K562 (cell line): ENCODE results near the gene ACSL5. TPM values are rescaled to one million over a fixed set of nuclear protein-coding genes. Genes with fewer than 3 reads are reported as not detected.

Experiments
- ATAC-seq: fragments of 200-7000 bp; cut with Tn5 transposase; 3 replicates; pipeline ENCODE4 v1.9.1; 2020; ENCODE audit warnings: moderate library complexity
- BruUV-seq: library from RNA; stranded (reverse); fragments of 400-500 nt; replicated peaks from 2 replicates; lab custom pipeline; 2021; lab: Mats Ljungman, UMichigan
- CTCF ChIA-PET: fragments of 300-600 bp; formaldehyde crosslinking; extraction: SDS; loops from one replicate; lab custom pipeline; 2021; ENCODE audit warnings: low intra/inter-chr PET ratio; lab: Yijun Ruan, JAX
- POLR2A ChIA-PET: fragments of 300-600, 350-650 bp; sonication (Branson Sonifier 250); formaldehyde crosslinking; extraction: SDS; loops from one replicate; lab custom pipeline; 2021; ENCODE audit warnings: antibody characterized with exemption, inconsistent platforms; lab: Yijun Ruan, JAX
- DNase-seq, 4 experiments: peaks; one replicate each; pipeline versions ENCODE4 v3.0.0 to v3.0.0-alpha.2; 2011 to 2018; ENCODE audit warnings: low spot score in 3 of 4, mixed read lengths in 3 of 4; ENCODE audit errors: extremely low read depth in 1 of 4
- FAIRE-seq: peaks from 2 replicates; lab custom pipeline; 2011; peaks lifted over from hg19 to GRCh38; lab: Jason Lieb, UNC
- H2AFZ ChIP-seq: 2 replicates; pipeline ENCODE4 v1.6.0; 2011; ENCODE audit warnings: low read depth, low read length, control low read depth, inconsistent platforms
- H3K27ac ChIP-seq: fragments of 200-600 bp; 3 replicates; pipeline ENCODE4 v1.8.0; 2011; ENCODE audit warnings: low read depth, mild to moderate bottlenecking, control low read depth, inconsistent platforms, low read length, moderate library complexity, mixed read lengths; ENCODE audit errors: extremely low read depth
- H3K27me3 ChIP-seq, 2 experiments: fragments of 300-600 bp in 1 of 2; 2 replicates in 1 of 2; 3 replicates in 1 of 2; pipeline versions ENCODE4 v1.6.0 to v1.8.0; 2011; ENCODE audit warnings: inconsistent platforms in 2 of 2, low read length in 2 of 2, mild to moderate bottlenecking in 1 of 2, mixed read lengths in 1 of 2, moderate library complexity in 1 of 2; ENCODE audit not compliant: control insufficient read depth in 2 of 2, insufficient read depth in 2 of 2
- H3K36me3 ChIP-seq: fragments of 300-600 bp; 3 replicates; pipeline ENCODE4 v1.8.0; 2011; ENCODE audit warnings: mild to moderate bottlenecking, low read length, inconsistent platforms; ENCODE audit not compliant: control insufficient read depth, insufficient read depth
- H3K4me1 ChIP-seq, 2 experiments: fragments of 200-600 bp in 1 of 2; replicated peaks in 1 of 2; 2 replicates in 1 of 2; 3 replicates in 1 of 2; pipeline versions ENCODE4 v1.5.1 to v1.8.0; 2011; ENCODE audit warnings: inconsistent platforms in 2 of 2, low read length in 2 of 2, mild to moderate bottlenecking in 1 of 2, mixed read lengths in 1 of 2, moderate library complexity in 1 of 2; ENCODE audit not compliant: control insufficient read depth in 2 of 2, insufficient read depth in 2 of 2
- H3K4me2 ChIP-seq: 2 replicates; pipeline ENCODE4 v1.6.1; 2011; ENCODE audit warnings: low read length, control low read depth, inconsistent platforms, mixed read lengths; ENCODE audit not compliant: insufficient read depth
- H3K4me3 ChIP-seq: fragments of 200-600 bp; sonication (generic), shearing (Covaris generic); 2 replicates; pipeline ENCODE4 v1.5.1; 2016; ENCODE audit warnings: control low read depth, inconsistent platforms
- H3K79me2 ChIP-seq: fragments of 200-600 bp; 3 replicates; pipeline ENCODE4 v1.8.0; 2011; ENCODE audit warnings: low read length, inconsistent platforms; ENCODE audit not compliant: control insufficient read depth, insufficient read depth
- H3K9ac ChIP-seq, 2 experiments: 2 replicates each; pipeline versions ENCODE4 v1.6.0 to v1.6.1; 2011; ENCODE audit warnings: low read depth in 2 of 2, low read length in 2 of 2, control low read depth in 1 of 2, inconsistent platforms in 1 of 2, mild to moderate bottlenecking in 1 of 2, mixed read lengths in 1 of 2; ENCODE audit not compliant: insufficient read depth in 1 of 2
- H3K9me1 ChIP-seq: one replicate; pipeline ENCODE4 v1.6.0; 2011; ENCODE audit warnings: inconsistent platforms, mild to moderate bottlenecking, low read length, moderate library complexity; ENCODE audit not compliant: control insufficient read depth, insufficient read depth
- H3K9me3 ChIP-seq: replicated peaks from 2 replicates; pipeline ENCODE4 v1.5.1; 2011; ENCODE audit warnings: low read depth, low read length, inconsistent platforms; ENCODE audit not compliant: control insufficient read depth, insufficient read depth
- H4K20me1 ChIP-seq: replicated peaks from 2 replicates; pipeline ENCODE4 v1.6.1; 2011; ENCODE audit warnings: low read length, inconsistent platforms, mixed read lengths; ENCODE audit not compliant: control insufficient read depth, insufficient read depth
- BRCA1 ChIP-seq, 2 experiments: fragments of 450-650 bp in 1 of 2; sonication (generic) in 1 of 2; formaldehyde crosslinking in 1 of 2; IDR thresholded peaks; 2 replicates each; pipeline versions ENCODE4 v1.5.0 to v1.6.1; 2017 to 2020; ENCODE audit warnings: mild to moderate bottlenecking in 1 of 2, missing genetic modification reagents in 1 of 2
- CHD2 ChIP-seq: IDR thresholded peaks from 2 replicates; pipeline ENCODE4 v1.6.1; 2011; ENCODE audit warnings: low read depth, low read length
- FOXA1 ChIP-seq: fragments of 450-650 bp; IDR thresholded peaks from 2 replicates; pipeline ENCODE4 v1.6.1; 2016; ENCODE audit warnings: mild to moderate bottlenecking, borderline replicate concordance
- FOXP1 ChIP-seq: sonication (generic); formaldehyde crosslinking; IDR thresholded peaks from 2 replicates; pipeline ENCODE4 v1.8.0; 2022; ENCODE audit warnings: mild to moderate bottlenecking, missing genetic modification reagents
- HIVEP1 ChIP-seq: fragments of 250-450 bp; sonication (Bioruptor Pico); IDR thresholded peaks from 2 replicates; pipeline ENCODE4 v1.4.0; 2020; ENCODE audit warnings: mild to moderate bottlenecking
- MYNN ChIP-seq, 2 experiments: sonication (generic); formaldehyde crosslinking in 1 of 2; IDR thresholded peaks; 2 replicates each; pipeline versions ENCODE4 v1.5.0 to v1.6.1; 2016 to 2020; ENCODE audit warnings: antibody characterized with exemption in 1 of 2, missing genetic modification reagents in 1 of 2
- NFIX ChIP-seq: fragments of 250-450 bp; sonication (Bioruptor Pico); IDR thresholded peaks from 2 replicates; pipeline ENCODE4 v1.4.0; 2020; ENCODE audit warnings: low read depth, mild to moderate bottlenecking, moderate library complexity
- SMARCB1 ChIP-seq: IDR thresholded peaks from 2 replicates; pipeline ENCODE4 v1.6.1; 2011; ENCODE audit warnings: improper control_type of control experiment, low read depth; ENCODE audit not compliant: insufficient read length
- XRCC5 ChIP-seq: fragments of 200-400 bp; formaldehyde crosslinking; IDR thresholded peaks from 2 replicates; pipeline ENCODE4 v1.6.1; 2017; ENCODE audit warnings: low read depth, mild to moderate bottlenecking, low read length
- ZNF431 ChIP-seq: sonication (generic); formaldehyde crosslinking; IDR thresholded peaks from 2 replicates; pipeline ENCODE4 v1.8.0; 2022; ENCODE audit warnings: mild to moderate bottlenecking, missing genetic modification reagents
- ZZZ3 ChIP-seq: fragments of 450-650 bp; IDR thresholded peaks from 2 replicates; pipeline ENCODE4 v1.6.1; 2016; ENCODE audit warnings: antibody characterized with exemption, mild to moderate bottlenecking, moderate library complexity
- WGBS: fragments of 100-300 bp; shearing (Covaris generic); methylation state at CpG from one replicate; pipeline ENCODE4 v1.1.6; 2016; ENCODE audit warnings: low coverage, mixed read lengths; ENCODE audit not compliant: insufficient coverage; ENCODE audit errors: missing lambda C conversion rate; 5-methylcytosine and 5-hydroxymethylcytosine counted together
- in situ Hi-C: fragments of 300-500 bp; cut with MboI; formaldehyde crosslinking; loops from 4 replicates; pipeline ENCODE4 v1.15.0; 2018; ENCODE audit warnings: inconsistent platforms, mixed read lengths
- intact Hi-C: fragments of 100-400 bp; cut with micrococcal nuclease; formaldehyde crosslinking; loops from 2 replicates; pipeline ENCODE4 v1.14.2; 2022
- polyA plus RNA-seq, 8 experiments: library from polyadenylated mRNA; depleted of rRNA in 4 of 8; stranded (reverse) in 5 of 8; unstranded in 3 of 8; fragments of >200 nt; fragmentation: Nextera tagmentation in 2 of 8; fragmentation: Illumina TruSeq in 1 of 8; extraction: Ambion mirVana in 2 of 8; extraction: Trizol in 1 of 8; gene quantifications; 2 replicates each; pipeline versions ENCODE4 v1.2.1 to v1.2.3, GENCODE V29; 2011 to 2014; ENCODE audit warnings: inconsistent platforms in 1 of 8, missing spikeins in 1 of 8
- total RNA-seq, 7 experiments: library from RNA; depleted of rRNA in 6 of 7; stranded (reverse); fragments of >200 nt in 6 of 7; fragmentation: Illumina TruSeq in 2 of 7; extraction: Trizol in 2 of 7; gene quantifications; 2 replicates each; pipeline versions ENCODE4 v1.2.1 to v1.2.3, GENCODE V29; 2011 to 2021; ENCODE audit warnings: low replicate concordance in 1 of 7
- TF ChIP-seq, protein P1 (sequence below): fragments of 250-450 bp; sonication (Bioruptor Pico); IDR thresholded peaks from 2 replicates; pipeline ENCODE4 v1.4.0; 2020; ENCODE audit warnings: mild to moderate bottlenecking
- TF ChIP-seq, protein P2 (sequence below): fragments of 250-450 bp; sonication (Bioruptor Pico); IDR thresholded peaks from 2 replicates; pipeline ENCODE4 v1.8.0; 2021; ENCODE audit warnings: mild to moderate bottlenecking, moderate library complexity
- TF ChIP-seq, protein P3 (sequence below): sonication (generic); formaldehyde crosslinking; IDR thresholded peaks from 2 replicates; pipeline ENCODE4 v1.8.0; 2022; ENCODE audit warnings: mild to moderate bottlenecking, low read depth, missing genetic modification reagents

ACSL5 gene
- total and polyA plus RNA-seq, 9 of the 15 experiments (the other 6 are each of a cell fraction or from before 2014, with no cell fraction given) = 0.19 to 1.4 (median 0.55) TPM

DNA sequence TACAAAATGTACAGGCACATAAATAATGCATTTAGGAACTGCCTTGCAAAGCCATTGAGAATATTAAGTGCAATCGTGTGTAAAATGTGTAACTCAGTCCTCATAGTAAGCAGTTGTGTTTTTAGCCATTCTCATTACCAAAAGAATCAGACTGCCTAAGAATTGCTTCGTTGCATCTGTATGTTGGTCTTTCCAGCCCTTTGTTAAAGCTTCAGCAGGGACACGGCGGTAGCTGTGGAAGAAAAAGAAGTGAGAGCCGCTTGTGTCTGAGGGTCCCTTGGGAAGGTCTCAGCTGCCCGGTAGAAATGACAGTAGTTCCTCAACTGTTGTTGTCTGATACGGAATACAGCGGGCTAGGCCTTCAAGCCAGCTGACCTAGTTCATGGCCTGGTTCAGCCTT, 22.8 kb upstream of the ACSL5 start:
- Histone ChIP-seq H3K4me1 (0 out of 5 replicates have a peak, but pooled peaks cover 0 to 6% of the 10 kb centered on the region in 2 experiments), H4K20me1 (no peaks in the 10 kb centered on the region), H3K79me2 (no peaks in the 10 kb centered on the region), H3K9ac (no peak overlapping the region), H2AFZ (no peak overlapping the region), H3K27ac (no peak overlapping the region), H3K9me1 (no peaks in the 10 kb centered on the region), H3K27me3 (peaks cover 0 to 12% of the 10 kb centered on the region in 2 experiments; a peak in 2 of 5 replicates), H3K9me3 (no peaks in the 10 kb centered on the region), H3K4me2 (no peak overlapping the region), H3K4me3 (no peak overlapping the region), H3K36me3 (no peaks in the 10 kb centered on the region)
- in situ Hi-C loops = no loop called here
- ATAC-seq = no peak
- CTCF ChIA-PET = no interaction called here
- 18% methylated on average over 6 of the region's 8 CpGs for WGBS
- no peak for DNase-seq
- POLR2A ChIA-PET = interaction anchor here (1.2 kb wide), 1 partner anchor 11 kb away, joined by 3 read pairs; no protein-coding TSS in a partner anchor
- BruUV-seq = no TSS peak
- intact Hi-C loops = no loop called here
- FAIRE-seq = no peak
- TF ChIP-seq, protein P1, sequence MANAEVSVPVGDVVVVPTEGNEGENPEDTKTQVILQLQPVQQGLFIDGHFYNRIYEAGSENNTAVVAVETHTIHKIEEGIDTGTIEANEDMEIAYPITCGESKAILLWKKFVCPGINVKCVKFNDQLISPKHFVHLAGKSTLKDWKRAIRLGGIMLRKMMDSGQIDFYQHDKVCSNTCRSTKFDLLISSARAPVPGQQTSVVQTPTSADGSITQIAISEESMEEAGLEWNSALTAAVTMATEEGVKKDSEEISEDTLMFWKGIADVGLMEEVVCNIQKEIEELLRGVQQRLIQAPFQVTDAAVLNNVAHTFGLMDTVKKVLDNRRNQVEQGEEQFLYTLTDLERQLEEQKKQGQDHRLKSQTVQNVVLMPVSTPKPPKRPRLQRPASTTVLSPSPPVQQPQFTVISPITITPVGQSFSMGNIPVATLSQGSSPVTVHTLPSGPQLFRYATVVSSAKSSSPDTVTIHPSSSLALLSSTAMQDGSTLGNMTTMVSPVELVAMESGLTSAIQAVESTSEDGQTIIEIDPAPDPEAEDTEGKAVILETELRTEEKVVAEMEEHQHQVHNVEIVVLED (CRISPR knock-in tag) = no peak
- TF ChIP-seq ZNF431 = no peak
- TF ChIP-seq, protein P2, sequence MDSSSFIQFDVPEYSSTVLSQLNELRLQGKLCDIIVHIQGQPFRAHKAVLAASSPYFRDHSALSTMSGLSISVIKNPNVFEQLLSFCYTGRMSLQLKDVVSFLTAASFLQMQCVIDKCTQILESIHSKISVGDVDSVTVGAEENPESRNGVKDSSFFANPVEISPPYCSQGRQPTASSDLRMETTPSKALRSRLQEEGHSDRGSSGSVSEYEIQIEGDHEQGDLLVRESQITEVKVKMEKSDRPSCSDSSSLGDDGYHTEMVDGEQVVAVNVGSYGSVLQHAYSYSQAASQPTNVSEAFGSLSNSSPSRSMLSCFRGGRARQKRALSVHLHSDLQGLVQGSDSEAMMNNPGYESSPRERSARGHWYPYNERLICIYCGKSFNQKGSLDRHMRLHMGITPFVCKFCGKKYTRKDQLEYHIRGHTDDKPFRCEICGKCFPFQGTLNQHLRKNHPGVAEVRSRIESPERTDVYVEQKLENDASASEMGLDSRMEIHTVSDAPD (CRISPR knock-in tag) = no peak
- TF ChIP-seq FOXP1 (CRISPR knock-in tag) = no peak
- no peak for TF ChIP-seq NFIX (CRISPR knock-in tag)
- TF ChIP-seq, protein P3, sequence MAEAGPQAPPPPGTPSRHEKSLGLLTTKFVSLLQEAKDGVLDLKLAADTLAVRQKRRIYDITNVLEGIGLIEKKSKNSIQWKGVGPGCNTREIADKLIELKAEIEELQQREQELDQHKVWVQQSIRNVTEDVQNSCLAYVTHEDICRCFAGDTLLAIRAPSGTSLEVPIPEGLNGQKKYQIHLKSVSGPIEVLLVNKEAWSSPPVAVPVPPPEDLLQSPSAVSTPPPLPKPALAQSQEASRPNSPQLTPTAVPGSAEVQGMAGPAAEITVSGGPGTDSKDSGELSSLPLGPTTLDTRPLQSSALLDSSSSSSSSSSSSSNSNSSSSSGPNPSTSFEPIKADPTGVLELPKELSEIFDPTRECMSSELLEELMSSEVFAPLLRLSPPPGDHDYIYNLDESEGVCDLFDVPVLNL = no peak
- TF ChIP-seq SMARCB1 = no peak
- TF ChIP-seq XRCC5 = no peak
- TF ChIP-seq BRCA1 (IDR thresholded peaks at IDR 0.05) = no peak
- TF ChIP-seq BRCA1 (CRISPR knock-in tag; IDR thresholded peaks at IDR 0.05) = no peak
- TF ChIP-seq MYNN (IDR thresholded peaks at IDR 0.05) = no peak
- no peak for TF ChIP-seq MYNN (CRISPR knock-in tag; IDR thresholded peaks at IDR 0.05)
- TF ChIP-seq ZZZ3 = no peak
- TF ChIP-seq HIVEP1 (CRISPR knock-in tag) = no peak
- TF ChIP-seq CHD2 = no peak
- no peak for TF ChIP-seq FOXA1
